HEK293 (cell line): Measurements from ENCODE around the gene GALNT16.

ENCODE experiments used
- CTCF ChIA-PET: fragments of 350-600 bp; formaldehyde crosslinking; extraction: SDS; loops from one replicate; lab custom pipeline; 2021; ENCODE audit warnings: antibody characterized with exemption; lab: Yijun Ruan, JAX
- POLR2A ChIA-PET: fragments of 300-600 bp; formaldehyde crosslinking; extraction: SDS; loops from one replicate; lab custom pipeline; 2020; ENCODE audit warnings: antibody characterized with exemption, inconsistent platforms; lab: Yijun Ruan, JAX
- H3K27ac ChIP-seq: fragments of 200-500 bp; sonication (Bioruptor generic); 2 replicates; pipeline ENCODE4 v1.5.1; 2014; ENCODE audit warnings: low read depth, low read length, control low read depth, inconsistent platforms; ENCODE audit errors: extremely low read depth
- H3K36me3 ChIP-seq, 2 experiments: fragments of 200-500 bp in 1 of 2; sonication (Bioruptor generic) in 1 of 2; 1 replicate in 1 of 2; 2 replicates in 1 of 2; pipeline ENCODE4 v1.5.1; 2014 to 2017; ENCODE audit warnings: inconsistent platforms in 2 of 2, low read length in 2 of 2; ENCODE audit not compliant: control insufficient read depth in 2 of 2, insufficient read depth in 1 of 2
- H3K4me1 ChIP-seq: fragments of 200-500 bp; sonication (Bioruptor generic); 2 replicates; pipeline ENCODE4 v1.5.1; 2014; ENCODE audit warnings: mild to moderate bottlenecking, low read length, inconsistent platforms; ENCODE audit not compliant: control insufficient read depth, insufficient read depth
- H3K4me3 ChIP-seq: 2 replicates; pipeline ENCODE4 v1.5.1; 2011; ENCODE audit warnings: low read depth, mild to moderate bottlenecking, control low read depth, low read length, moderate library complexity
- H3K9me3 ChIP-seq: fragments of 200-500 bp; sonication (Bioruptor generic); 2 replicates; pipeline ENCODE4 v1.5.1; 2014; ENCODE audit warnings: low read depth, low read length, inconsistent platforms; ENCODE audit not compliant: control insufficient read depth, insufficient read depth
- FEZF1 ChIP-seq: fragments of 450-650 bp; formaldehyde crosslinking; IDR thresholded peaks from 2 replicates; pipeline ENCODE4 v1.5.1; 2016; ENCODE audit warnings: missing biosample characterization, missing genetic modification characterization
- HOXC10 ChIP-seq: sonication (generic); formaldehyde crosslinking; IDR thresholded peaks from 2 replicates; pipeline ENCODE4 v1.8.1; 2023; ENCODE audit warnings: mild to moderate bottlenecking, missing genetic modification reagents
- PRDM6 ChIP-seq: fragments of 450-650 bp; formaldehyde crosslinking; IDR thresholded peaks from 2 replicates; pipeline ENCODE4 v1.5.1; 2017; ENCODE audit warnings: missing biosample characterization, missing genetic modification characterization
- SP7 ChIP-seq: fragments of 450-650 bp; formaldehyde crosslinking; IDR thresholded peaks from 2 replicates; pipeline ENCODE4 v1.5.1; 2016; ENCODE audit warnings: missing biosample characterization, missing genetic modification characterization
- ZBTB11 ChIP-seq: fragments of 450-650 bp; formaldehyde crosslinking; conservative IDR thresholded peaks from 2 replicates; pipeline ENCODE4 v1.5.1; 2016; ENCODE audit warnings: low read depth, missing biosample characterization, missing genetic modification characterization
- ZIC2 ChIP-seq: fragments of 450-650 bp; formaldehyde crosslinking; IDR thresholded peaks from 2 replicates; pipeline ENCODE4 v1.5.1; 2016; ENCODE audit warnings: missing biosample characterization, missing genetic modification characterization
- ZNF155 ChIP-seq: fragments of 450-650 bp; formaldehyde crosslinking; IDR thresholded peaks from 2 replicates; pipeline ENCODE4 v1.5.1; 2016; ENCODE audit warnings: missing biosample characterization, missing genetic modification characterization
- ZNF223 ChIP-seq: fragments of 450-650 bp; formaldehyde crosslinking; IDR thresholded peaks from 2 replicates; pipeline ENCODE4 v1.5.1; 2016; ENCODE audit warnings: missing biosample characterization, missing genetic modification characterization
- ZNF266 ChIP-seq: fragments of 450-650 bp; formaldehyde crosslinking; IDR thresholded peaks from 2 replicates; pipeline ENCODE4 v1.5.1; 2016; ENCODE audit warnings: missing biosample characterization, missing genetic modification characterization, low read depth
- ZNF292 ChIP-seq: fragments of 450-650 bp; formaldehyde crosslinking; IDR thresholded peaks from 2 replicates; pipeline ENCODE4 v1.5.1; 2016; ENCODE audit warnings: low read depth, missing biosample characterization, missing genetic modification characterization, borderline replicate concordance
- ZNF366 ChIP-seq: fragments of 450-650 bp; formaldehyde crosslinking; conservative IDR thresholded peaks from 2 replicates; pipeline ENCODE4 v1.5.1; 2016; ENCODE audit warnings: missing biosample characterization, missing genetic modification characterization
- ZNF416 ChIP-seq: fragments of 450-650 bp; formaldehyde crosslinking; IDR thresholded peaks from 2 replicates; pipeline ENCODE4 v1.5.1; 2016; ENCODE audit warnings: missing biosample characterization, missing genetic modification characterization
- ZNF488 ChIP-seq: fragments of 450-650 bp; formaldehyde crosslinking; IDR thresholded peaks from 2 replicates; pipeline ENCODE4 v1.5.1; 2016; ENCODE audit warnings: missing biosample characterization, missing genetic modification characterization

GALNT16 gene

GRCh38 chr14:69291396-69291795, 31.4 kb downstream of the GALNT16 start:
- Histone ChIP-seq H3K27ac (no peak overlapping the region), H3K4me1 (no peaks in the 10 kb centered on the region), H3K4me3 (no peak overlapping the region), H3K36me3 (no peaks in the 10 kb centered on the region), H3K9me3 (no peaks in the 10 kb centered on the region)
- CTCF ChIA-PET: interaction anchor here (1.6 kb wide), 1 partner anchor 30 kb away, joined by 4 read pairs; no protein-coding TSS in a partner anchor
- POLR2A ChIA-PET: no interaction called here
- no peak for TF ChIP-seq ZNF223
- TF ChIP-seq ZNF266 (tag by site-specific recombination): no peak
- TF ChIP-seq ZNF488 (tag by site-specific recombination): no peak
- no peak for TF ChIP-seq ZNF366 (tag by site-specific recombination)
- no peak for TF ChIP-seq ZNF155 (tag by site-specific recombination)
- TF ChIP-seq ZIC2 (tag by site-specific recombination): no peak
- no peak for TF ChIP-seq ZNF416 (tag by site-specific recombination)
- no peak for TF ChIP-seq SP7 (tag by site-specific recombination)
- TF ChIP-seq ZBTB11 (tag by site-specific recombination): no peak
- TF ChIP-seq FEZF1 (tag by site-specific recombination): no peak
- no peak for TF ChIP-seq HOXC10 (CRISPR knock-in tag)
- no peak for TF ChIP-seq ZNF292 (tag by site-specific recombination)

GRCh38 chr14:69291891-69292561, 32.1 kb downstream of the GALNT16 start:
- CTCF ChIA-PET: interaction anchor here (0.6 kb wide), 2 partner anchors 382 to 1826 kb away, joined by 3 to 4 read pairs; no protein-coding TSS in a partner anchor
- no peaks in the 10 kb centered on the region for H3K36me3 ChIP-seq
- no peaks in the 10 kb centered on the region for H3K4me1 ChIP-seq
- H3K9me3 ChIP-seq: no peaks in the 10 kb centered on the region
- POLR2A ChIA-PET: no interaction called here
- TF ChIP-seq ZIC2 (tag by site-specific recombination) (0 out of 2 replicates have a peak, but pooled peaks have one; percentile 13), PRDM6 (tag by site-specific recombination) (no peak)
- no peak overlapping the region for H3K27ac ChIP-seq
- no peak overlapping the region for H3K4me3 ChIP-seq
